ENCODE results near the gene CCT2.

CCT2 gene

DNA sequence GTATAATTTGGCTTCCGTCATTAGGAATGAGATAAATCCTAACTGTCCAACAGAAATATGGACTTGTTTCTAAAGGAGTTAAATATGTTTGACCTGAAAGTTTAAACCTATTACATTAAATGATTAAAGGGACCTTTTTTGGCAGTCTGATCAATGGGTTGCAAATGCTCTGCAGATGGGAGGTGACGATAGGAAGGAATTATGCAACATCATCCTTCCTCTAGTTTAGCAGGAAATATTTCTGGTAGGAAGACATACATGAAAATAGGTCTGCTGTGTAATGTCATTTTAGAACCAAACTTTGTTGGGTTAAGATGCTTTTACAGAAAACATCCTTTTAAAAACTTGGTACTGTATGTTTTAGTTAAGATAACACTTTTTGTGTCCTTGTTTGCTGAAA, 22.9 kb downstream of the CCT2 start:
- TF ChIP-seq ZFX (IDR thresholded peaks at IDR 0.05), result no peak
- TF ChIP-seq, protein P1, sequence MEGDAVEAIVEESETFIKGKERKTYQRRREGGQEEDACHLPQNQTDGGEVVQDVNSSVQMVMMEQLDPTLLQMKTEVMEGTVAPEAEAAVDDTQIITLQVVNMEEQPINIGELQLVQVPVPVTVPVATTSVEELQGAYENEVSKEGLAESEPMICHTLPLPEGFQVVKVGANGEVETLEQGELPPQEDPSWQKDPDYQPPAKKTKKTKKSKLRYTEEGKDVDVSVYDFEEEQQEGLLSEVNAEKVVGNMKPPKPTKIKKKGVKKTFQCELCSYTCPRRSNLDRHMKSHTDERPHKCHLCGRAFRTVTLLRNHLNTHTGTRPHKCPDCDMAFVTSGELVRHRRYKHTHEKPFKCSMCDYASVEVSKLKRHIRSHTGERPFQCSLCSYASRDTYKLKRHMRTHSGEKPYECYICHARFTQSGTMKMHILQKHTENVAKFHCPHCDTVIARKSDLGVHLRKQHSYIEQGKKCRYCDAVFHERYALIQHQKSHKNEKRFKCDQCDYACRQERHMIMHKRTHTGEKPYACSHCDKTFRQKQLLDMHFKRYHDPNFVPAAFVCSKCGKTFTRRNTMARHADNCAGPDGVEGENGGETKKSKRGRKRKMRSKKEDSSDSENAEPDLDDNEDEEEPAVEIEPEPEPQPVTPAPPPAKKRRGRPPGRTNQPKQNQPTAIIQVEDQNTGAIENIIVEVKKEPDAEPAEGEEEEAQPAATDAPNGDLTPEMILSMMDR (conservative IDR thresholded peaks at IDR 0.05), result no peak
- no peak overlapping the region for H3K27ac ChIP-seq

DNA sequence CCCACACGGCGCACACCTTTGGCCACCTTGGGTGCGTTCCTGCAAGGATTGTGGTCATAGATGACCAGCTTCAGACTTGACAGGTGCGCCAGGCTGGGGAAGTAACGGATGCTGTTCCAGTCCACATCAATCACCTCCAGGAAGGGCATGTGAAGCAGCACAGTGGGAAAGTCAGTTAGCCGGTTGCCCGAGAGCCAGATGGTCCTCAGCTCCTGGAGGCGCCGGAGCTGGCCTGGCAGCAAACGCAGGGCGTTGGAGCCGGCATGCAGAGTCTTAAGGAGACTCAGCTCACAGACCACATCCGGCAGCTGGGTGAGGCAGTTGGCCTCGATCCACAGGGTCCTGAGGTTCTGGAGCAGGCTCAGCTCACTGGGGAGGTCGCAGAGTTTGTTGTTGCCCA, 24.9 kb downstream of the CCT2 start:
- TF ChIP-seq, protein P1 (conservative IDR thresholded peaks at IDR 0.05), result no peak
- TF ChIP-seq ZFX (IDR thresholded peaks at IDR 0.05), result no peak

DNA sequence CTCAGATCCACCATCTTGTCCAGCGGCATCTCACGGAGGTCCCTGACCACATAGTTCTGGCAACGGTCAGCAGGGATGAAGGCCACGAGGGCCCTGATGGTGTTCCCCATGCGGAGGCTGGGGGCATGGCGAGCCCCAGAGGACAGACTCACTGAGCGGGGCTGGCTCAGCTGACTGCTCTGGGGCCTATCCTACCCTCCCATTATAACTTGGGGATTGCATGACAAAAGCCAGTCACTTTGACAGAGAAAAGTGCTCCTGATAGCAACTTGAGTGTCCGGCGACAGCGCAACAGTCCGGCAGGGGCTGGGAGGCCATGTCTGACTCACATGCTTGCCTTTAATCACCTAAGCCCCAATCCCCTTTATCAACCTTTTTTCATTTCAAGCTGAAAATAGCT, 25.5 kb downstream of the CCT2 start, which contains the start of gene LRRC10:
Gene LRRC10, minus strand, starts transcription at position 179 of the 400 bp plus-strand sequence. Its CDS starts 69 bp downstream, at position 110.
- TF ChIP-seq, protein P1 (conservative IDR thresholded peaks at IDR 0.05), result no peak
- no peak for TF ChIP-seq ZFX (IDR thresholded peaks at IDR 0.05)
- H3K27ac ChIP-seq, result no peak within 1 kb of the TSS

More for the DNA sequence above, 24.9 kb downstream of the CCT2 start:
- no peak overlapping the region for H3K27ac ChIP-seq

DNA sequence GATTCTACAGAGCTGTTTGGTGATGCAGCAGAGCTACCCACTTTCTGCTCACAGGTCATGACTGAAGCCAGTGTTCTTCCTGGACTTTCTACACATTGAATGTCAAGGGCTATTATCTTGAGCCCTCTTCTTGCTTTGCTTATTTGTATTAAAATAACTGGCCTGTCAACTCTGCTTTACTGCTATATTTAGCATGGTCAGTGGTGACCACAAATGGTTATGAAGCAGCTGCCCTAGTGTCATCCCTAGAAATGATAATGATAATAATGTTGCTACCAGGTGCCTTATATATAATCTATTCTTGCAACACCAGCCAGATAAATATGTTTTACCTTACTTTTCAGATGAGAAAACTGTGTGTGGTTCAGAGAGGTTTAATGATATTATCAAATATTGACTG, 28.1 kb downstream of the CCT2 start:
- no peak overlapping the region for H3K27ac ChIP-seq
- no peak for TF ChIP-seq ZFX (IDR thresholded peaks at IDR 0.05)
- TF ChIP-seq, protein P1 (conservative IDR thresholded peaks at IDR 0.05), result no peak

DNA sequence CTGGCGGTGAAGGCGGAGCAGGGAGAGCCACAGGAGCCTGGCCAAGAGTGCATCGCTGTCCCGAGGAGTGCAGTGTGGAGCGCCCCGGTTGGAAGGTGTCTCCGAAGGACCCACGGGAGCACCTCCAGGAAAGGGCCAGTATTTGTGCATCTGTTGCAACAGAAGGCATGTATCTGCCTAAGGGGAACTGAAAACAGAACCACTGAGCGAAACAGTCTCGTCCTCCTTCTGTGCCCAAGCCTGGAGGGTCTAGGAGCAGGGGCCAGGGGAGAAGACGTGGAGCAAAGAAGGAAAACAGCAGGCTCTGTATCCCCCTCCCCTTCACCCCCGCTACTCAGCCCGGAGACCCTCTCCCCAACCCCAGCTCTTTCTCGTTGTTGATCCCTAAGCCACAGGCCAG, 30.8 kb downstream of the CCT2 start:
- H3K27ac ChIP-seq, result no peak overlapping the region
- no peak for TF ChIP-seq ZFX (IDR thresholded peaks at IDR 0.05)
- TF ChIP-seq, protein P1 (conservative IDR thresholded peaks at IDR 0.05), result no peak

DNA sequence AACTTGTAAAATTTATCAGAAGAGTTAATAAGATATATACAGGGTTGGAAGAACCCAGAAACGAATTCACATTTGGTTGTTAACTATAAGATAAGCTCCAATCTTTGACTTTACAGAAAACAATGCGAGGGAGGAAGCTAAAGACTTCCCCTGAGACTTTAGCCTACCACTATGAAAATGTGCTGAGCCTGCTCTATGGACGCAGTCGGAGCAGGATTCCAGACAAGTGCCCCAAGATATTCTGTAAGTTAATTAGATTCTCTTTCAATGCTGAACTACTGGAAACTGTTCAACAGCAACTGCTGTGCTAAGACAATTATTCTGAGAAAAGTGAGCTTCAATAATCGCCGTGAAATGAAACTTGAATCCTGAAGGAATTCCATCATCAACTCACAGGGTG, 33.8 kb downstream of the CCT2 start:
- no peak overlapping the region for H3K27ac ChIP-seq
- TF ChIP-seq, protein P1 (conservative IDR thresholded peaks at IDR 0.05), result no peak
- TF ChIP-seq ZFX (IDR thresholded peaks at IDR 0.05), result no peak

DNA sequence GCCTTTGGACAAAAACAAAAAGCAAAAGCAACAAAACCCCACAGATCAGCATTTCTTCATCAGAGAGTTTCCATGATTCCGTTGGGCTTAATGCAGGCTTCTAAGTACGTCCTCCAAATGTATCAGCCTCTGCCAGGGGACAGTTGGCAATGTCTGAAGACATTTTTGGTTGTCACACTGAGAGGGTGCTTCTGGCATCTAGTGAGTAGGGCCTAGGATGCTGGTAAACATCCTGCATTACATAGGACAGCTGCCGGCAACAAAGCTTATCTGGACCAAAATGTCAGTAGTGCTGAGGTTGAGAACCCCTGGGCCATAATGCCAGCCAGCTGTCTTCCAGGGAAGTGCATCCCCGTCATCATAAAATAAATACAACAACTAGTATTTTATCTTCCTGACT, 34.8 kb downstream of the CCT2 start:
- TF ChIP-seq ZFX (IDR thresholded peaks at IDR 0.05), result no peak
- TF ChIP-seq, protein P1 (conservative IDR thresholded peaks at IDR 0.05), result no peak
- no peak overlapping the region for H3K27ac ChIP-seq
